GM18526 (cell line): ENCODE data around the gene GNAL.

ENCODE experiments used
- POLR2A ChIP-seq: IDR thresholded peaks from 3 replicates; pipeline ENCODE4 v1.6.1; 2011; ENCODE audit not compliant: insufficient read length; ENCODE audit errors: extremely low read depth

The GNAL gene

GRCh38 chr18:11667578-11667977 is 21.5 kb upstream of the GNAL start:
- TF ChIP-seq POLR2A: no peak

- no peak for TF ChIP-seq POLR2A
Observed at GRCh38 chr18:11668441-11669169, 20.5 kb upstream of the GNAL start.

- no peak for TF ChIP-seq POLR2A
Observed at GRCh38 chr18:11669271-11669947, 19.7 kb upstream of the GNAL start.

GRCh38 chr18:11669948-11670275 is 19.2 kb upstream of the GNAL start:
- no peak for TF ChIP-seq POLR2A

GRCh38 chr18:11671156-11671555 is 17.9 kb upstream of the GNAL start:
- TF ChIP-seq POLR2A: no peak

GRCh38 chr18:11672198-11672597 is 16.9 kb upstream of the GNAL start:
- no peak for TF ChIP-seq POLR2A

- no peak for TF ChIP-seq POLR2A
Observed at GRCh38 chr18:11672846-11673454, 16.1 kb upstream of the GNAL start.

- TF ChIP-seq POLR2A: no peak
Observed at GRCh38 chr18:11673560-11673959, 15.5 kb upstream of the GNAL start.

- TF ChIP-seq POLR2A: no peak
Observed at GRCh38 chr18:11674119-11674518, 14.9 kb upstream of the GNAL start.

GRCh38 chr18:11676386-11676785 is 12.7 kb upstream of the GNAL start:
- TF ChIP-seq POLR2A: no peak

GRCh38 chr18:11676867-11677266 is 12.2 kb upstream of the GNAL start:
- no peak for TF ChIP-seq POLR2A

- TF ChIP-seq POLR2A: no peak
Observed at GRCh38 chr18:11678211-11678610, 10.9 kb upstream of the GNAL start.

GRCh38 chr18:11689669-11690565 is 853 bp downstream of the GNAL start:
- TF ChIP-seq POLR2A: no peak

GRCh38 chr18:11695736-11696135 is 6.7 kb downstream of the GNAL start:
- no peak for TF ChIP-seq POLR2A

GRCh38 chr18:11696451-11696850 is 7.4 kb downstream of the GNAL start:
- no peak for TF ChIP-seq POLR2A
